NCI-H2196 (cell line): ENCODE measurements around the gene NFIA.

Experiments
- DNase-seq: peaks from one replicate; lab custom pipeline; 2025; ENCODE audit not compliant: unreplicated experiment; lab: John Stamatoyannopoulos, UW

NFIA gene

GRCh38 chr1:61474269-61474817, 392.0 kb downstream of the NFIA start:
- no peak for DNase-seq

DNA sequence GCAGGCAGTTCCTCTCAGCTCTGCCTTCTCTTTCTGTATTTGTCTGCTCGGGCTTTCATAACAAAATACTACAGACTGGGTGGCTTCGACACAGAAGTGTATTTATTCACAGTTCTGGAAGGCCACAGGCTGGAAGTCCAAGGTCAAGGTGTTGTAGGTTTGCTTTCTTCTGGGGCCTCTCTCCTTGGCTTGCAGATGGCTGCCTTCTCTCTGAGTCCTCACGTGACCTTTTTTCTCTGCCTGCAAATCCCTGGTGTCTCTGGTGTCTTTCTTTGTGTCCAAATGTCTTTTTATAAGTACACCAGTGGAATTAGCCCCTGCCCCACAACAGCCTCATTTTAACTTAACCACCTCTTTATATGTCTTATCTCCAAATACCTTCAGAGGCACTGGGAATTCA, 392.6 kb downstream of the NFIA start:
- DNase-seq, result no peak

- DNase-seq, result no peak
These were observed 394.9 kb downstream of the NFIA start for GRCh38 chr1:61477301-61477700.

DNA sequence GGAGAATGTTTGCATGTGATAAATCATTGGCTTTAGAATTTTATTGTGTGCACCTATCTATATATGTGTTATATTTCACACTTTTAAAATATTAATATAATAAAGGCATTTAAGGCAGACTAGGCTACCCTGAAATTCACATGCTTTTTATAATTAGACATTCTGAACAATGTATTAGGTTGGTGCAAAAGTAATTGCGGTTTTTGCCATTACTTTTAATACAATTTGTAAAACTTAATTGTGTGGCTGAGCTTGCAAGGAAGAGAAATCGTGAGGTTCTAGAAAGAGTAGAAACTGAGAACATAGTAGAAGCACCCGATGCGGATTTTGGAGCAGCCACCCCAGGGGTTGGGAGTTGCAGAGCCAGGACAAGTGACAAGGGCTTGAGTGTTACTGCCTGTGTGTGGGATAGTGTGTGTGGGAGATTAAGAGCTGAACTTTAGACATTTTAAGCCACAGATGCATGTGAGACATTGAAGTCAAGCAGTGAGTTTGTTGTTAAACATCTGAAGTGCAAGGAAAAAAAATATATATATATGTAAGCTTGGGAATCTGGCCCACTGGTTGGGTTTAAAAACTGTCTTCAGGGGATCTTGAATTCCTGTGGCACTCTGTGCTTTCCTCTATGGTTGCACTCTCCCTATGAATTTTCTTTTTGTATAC, 398.0 kb downstream of the NFIA start:
- no peak for DNase-seq

DNA sequence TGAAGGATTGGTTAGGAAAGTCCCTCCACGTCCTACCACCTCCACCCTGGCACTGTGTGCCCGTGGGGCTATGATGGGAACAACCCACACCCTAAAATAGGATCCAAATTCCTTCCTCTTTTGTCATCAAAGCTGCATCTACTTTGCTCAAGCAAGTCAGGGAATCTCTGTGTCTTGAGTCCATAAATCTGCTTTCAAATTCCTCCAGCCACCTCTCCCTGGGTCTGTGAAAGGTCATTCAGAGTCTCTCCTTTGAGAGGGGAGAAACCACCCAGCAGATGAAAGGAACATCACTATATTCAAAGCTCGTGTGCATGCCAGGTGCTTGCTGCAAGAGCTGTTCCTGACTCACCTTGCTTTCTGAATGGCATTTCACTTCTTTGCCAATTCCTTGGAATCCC, 399.0 kb downstream of the NFIA start:
- DNase-seq, result no peak

- DNase-seq, result no peak
These were observed 399.9 kb downstream of the NFIA start for GRCh38 chr1:61482170-61482734.

DNA sequence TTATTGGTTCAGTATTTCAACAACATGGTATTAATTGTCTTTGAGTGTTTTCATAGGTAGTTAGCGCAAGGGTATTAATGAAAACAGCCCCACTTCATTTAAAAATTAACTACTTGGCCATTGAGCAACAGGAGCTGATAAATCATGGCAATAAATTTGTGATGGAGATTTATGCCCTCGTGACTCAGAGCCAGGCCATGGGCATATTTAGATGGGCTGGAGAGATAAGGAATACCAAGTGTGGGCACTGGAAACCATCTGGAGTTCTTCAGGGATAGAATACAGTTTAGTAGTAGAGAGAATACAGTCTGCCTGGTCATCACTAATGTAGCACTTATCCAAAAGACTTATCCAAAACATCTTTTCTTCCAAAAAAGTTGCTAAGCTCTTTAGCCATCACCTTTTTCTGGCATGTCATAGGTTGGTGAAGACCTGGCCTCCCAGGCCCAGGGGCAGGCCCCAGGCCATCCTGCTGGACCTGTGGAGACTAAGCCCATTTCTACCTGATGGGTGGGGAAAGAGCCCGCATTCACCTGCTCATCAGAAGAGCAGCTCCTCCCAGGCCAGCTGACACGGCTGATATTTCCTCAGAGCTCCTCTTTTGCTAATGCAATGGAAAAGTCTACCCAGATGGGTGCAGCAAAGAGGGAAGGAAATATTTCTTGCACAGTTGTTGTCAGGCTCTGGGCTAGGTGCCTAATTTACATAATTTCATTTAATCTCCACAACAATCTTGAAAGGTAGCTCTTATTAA, 404.6 kb downstream of the NFIA start:
- no peak for DNase-seq

DNA sequence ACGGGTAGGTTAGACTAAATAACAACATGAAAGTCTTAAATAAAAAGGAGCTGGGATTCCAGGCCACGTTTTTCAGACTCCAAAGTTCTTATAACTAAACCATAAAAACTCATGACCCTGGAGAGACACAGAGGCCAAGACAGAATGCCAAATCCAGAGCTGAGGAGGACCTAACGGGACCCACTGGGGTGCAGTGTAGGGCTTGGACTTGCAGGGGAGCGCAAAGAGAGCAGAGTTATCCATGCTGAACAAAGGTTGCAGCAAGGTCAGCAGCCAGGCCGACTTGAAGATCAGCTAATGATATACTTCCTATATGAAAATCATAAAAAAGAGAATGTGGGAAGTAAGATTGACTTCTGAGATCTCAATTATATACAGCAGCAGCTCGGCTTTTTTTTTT, 405.4 kb downstream of the NFIA start:
- DNase-seq, result no peak

- no peak for DNase-seq
These were observed 408.6 kb downstream of the NFIA start for GRCh38 chr1:61490924-61491323.

- no peak for DNase-seq
These were observed 409.1 kb downstream of the NFIA start for GRCh38 chr1:61491497-61491896.

- no peak for DNase-seq
These were observed 411.6 kb downstream of the NFIA start for GRCh38 chr1:61494000-61494399.

DNA sequence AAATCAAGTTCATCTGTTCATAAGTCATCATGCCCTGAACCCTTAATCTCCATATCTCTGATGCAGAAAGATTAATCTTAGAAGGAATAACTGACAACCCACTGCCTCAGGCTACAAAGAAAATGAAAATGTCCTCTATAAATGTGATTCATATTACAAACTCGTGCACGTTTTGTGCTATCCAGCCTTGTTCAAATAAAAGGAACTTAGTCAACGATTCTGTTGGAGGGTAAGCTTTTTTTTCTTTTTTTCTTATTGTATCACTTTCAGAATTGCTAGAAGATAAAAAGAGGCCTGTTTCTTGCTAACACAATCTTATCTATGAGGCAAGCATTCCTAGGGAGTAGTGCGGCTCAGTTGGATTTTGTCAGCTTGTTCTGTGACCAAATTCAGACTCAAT, 414.1 kb downstream of the NFIA start:
- DNase-seq, result no peak

GRCh38 chr1:61497013-61497412, 414.7 kb downstream of the NFIA start:
- DNase-seq, result no peak

GRCh38 chr1:61498342-61498741, 416.0 kb downstream of the NFIA start:
- no peak for DNase-seq

DNA sequence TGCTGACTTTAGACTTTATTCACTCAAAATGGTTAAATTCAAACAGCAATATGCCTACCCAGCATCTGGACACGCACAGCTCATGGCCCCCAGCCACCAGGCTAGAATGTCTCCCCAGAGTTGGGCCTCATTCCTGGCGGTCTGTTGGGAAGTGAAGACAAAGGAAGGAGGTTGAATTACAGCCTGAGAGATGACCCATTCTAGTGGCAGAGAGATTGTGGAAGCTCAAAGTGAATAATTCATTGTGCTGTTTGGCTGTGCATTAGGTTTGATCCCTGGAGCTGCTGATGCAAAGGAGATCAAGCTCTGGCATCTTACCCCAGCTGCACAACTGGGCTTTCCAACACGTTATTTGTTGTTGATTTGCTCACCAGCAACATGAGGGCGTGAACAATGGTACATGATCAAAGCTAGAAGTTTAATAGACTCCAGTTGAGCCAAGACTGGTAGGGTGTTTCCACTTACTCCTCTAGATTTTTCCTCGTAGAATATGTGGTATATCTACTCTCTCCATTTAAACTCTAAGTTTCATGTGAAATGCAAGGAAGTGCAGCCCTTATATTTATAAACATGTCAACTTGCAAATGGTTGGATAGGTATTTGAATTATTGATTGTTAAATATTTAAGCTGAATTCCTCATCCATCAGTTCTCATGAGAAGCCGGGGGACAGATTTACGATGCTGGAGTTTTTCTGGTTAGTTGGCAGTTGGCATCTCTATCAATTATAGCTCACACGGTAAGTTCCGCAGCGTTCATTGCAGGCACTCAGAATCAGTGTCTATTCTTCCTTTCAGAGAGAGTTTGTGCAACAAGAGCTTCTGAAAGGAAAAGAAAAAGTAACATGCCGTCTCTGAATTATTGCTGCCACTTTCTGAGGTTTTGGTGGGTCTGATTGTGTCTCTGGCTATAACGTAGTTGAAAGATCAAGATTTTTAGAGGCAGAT, 419.9 kb downstream of the NFIA start:
- no peak for DNase-seq

DNA sequence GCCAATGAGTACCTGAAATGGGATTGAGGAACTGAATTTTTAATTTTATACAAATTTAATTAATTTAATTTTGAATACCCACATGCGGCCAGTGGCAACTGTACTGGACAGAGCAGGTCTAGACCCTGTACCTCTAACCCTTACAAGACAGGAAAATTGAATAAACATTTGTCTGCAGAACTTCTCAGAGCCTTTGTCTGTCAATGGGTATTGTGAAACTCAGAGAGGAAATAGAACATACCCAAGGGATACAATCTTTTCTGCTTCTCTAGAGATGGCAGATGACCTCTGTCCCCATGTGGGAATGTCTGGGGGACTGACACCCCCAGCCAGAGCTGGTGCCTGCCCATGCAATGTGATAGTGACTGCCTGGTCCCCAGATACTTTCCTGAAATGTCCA, 421.9 kb downstream of the NFIA start:
- no peak for DNase-seq

- no peak for DNase-seq
These were observed 422.6 kb downstream of the NFIA start for GRCh38 chr1:61504852-61505390.

DNA sequence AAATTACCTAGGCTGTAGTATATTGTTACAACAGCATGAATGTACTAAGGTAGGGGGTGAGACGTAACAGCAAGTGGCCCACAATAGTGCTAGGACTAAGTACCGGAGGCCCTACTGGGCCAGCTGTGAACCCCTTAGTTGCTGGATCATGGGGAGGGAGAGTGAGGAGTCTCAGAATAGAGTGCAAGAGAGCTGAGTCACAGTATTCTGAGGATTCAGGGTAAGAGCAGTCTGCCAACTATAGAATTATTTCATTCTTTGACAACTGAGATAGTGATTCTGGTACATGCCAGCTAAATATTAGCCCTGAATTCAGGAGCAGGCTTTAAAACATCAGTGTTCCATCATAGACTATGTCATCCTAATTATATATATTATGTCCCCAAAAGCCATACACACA, 423.9 kb downstream of the NFIA start:
- DNase-seq, result no peak

DNA sequence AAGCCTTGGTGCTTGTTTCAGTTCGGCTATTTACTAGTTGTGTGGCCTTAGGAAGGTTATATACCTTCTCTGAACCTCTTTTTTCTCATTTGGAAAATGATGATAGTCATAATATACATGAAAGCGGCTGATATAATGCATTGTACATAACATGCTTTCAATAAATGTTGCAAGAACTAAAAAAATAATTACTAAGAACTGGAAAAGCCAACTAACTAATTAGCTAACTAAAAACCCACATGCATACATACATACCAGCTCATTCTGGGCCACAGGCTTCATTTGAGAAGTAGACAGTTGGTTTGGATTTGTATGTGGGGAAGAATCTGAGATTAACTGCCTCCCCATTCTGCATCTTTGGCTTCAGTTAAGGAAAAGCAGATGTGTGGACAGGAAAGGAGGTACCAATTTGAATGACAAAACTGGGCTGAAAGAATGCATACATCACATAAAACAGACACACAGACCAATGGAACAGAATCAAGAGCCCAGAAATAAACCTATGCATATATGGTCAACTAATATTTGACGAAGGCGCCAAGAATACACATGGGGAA, 424.7 kb downstream of the NFIA start:
- DNase-seq, result no peak
